Colon (tissue), 2 donors: ENCODE data around the gene C9orf50.

Source experiments
- FAIRE-seq: peaks from 2 replicates; lab custom pipeline; 2012; peaks lifted over from hg19 to GRCh38; lab: Jason Lieb, UNC
- donor health status: control.
- donor health status: control.

C9orf50 gene

GRCh38 chr9:129630967-129631673 lies 10.2 kb upstream of the C9orf50 start:
- no peak for FAIRE-seq

- FAIRE-seq: no peak
These were observed 8.4 kb upstream of the C9orf50 start for GRCh38 chr9:129629251-129629820.

GRCh38 chr9:129628709-129629108 lies 7.8 kb upstream of the C9orf50 start:
- FAIRE-seq: no peak

GRCh38 chr9:129627556-129628440 lies 6.9 kb upstream of the C9orf50 start:
- no peak for FAIRE-seq

- FAIRE-seq: no peak
These were observed 5.9 kb upstream of the C9orf50 start for GRCh38 chr9:129626625-129627284.

- no peak for FAIRE-seq
These were observed 5.3 kb upstream of the C9orf50 start, which contains the start of gene NTMT1 for GRCh38 chr9:129626079-129626624. Gene NTMT1 (plus strand): TSS chr9:129626163. CDS start chr9:129632704, 6,541 bp downstream.

GRCh38 chr9:129624947-129625346 lies 4.0 kb upstream of the C9orf50 start:
- FAIRE-seq: no peak

- no peak for FAIRE-seq
These were observed 3.4 kb upstream of the C9orf50 start for GRCh38 chr9:129624168-129624759.

- no peak for FAIRE-seq
These were observed 2.4 kb upstream of the C9orf50 start for GRCh38 chr9:129623331-129623730.

- FAIRE-seq: no peak
These were observed 873 bp downstream of the C9orf50 start for GRCh38 chr9:129619787-129620668.

GRCh38 chr9:129617167-129617566 lies 3.7 kb downstream of the C9orf50 start:
- FAIRE-seq: no peak

GRCh38 chr9:129615407-129616285 lies 5.3 kb downstream of the C9orf50 start:
- no peak for FAIRE-seq

- FAIRE-seq: no peak
These were observed 6.0 kb downstream of the C9orf50 start for GRCh38 chr9:129614932-129615331.

GRCh38 chr9:129613520-129614175 lies 7.3 kb downstream of the C9orf50 start:
- no peak for FAIRE-seq

GRCh38 chr9:129612815-129613519 lies 7.9 kb downstream of the C9orf50 start:
- FAIRE-seq: no peak

- FAIRE-seq: no peak
These were observed 8.8 kb downstream of the C9orf50 start for GRCh38 chr9:129612123-129612522.

- FAIRE-seq: no peak
These were observed 9.5 kb downstream of the C9orf50 start for GRCh38 chr9:129611307-129611800.
